ENCODE data around the gene RPUSD2.
A peak's percentile ranks its signal among the peaks of the same experiment; 100 is the strongest.

The RPUSD2 gene, protein sequence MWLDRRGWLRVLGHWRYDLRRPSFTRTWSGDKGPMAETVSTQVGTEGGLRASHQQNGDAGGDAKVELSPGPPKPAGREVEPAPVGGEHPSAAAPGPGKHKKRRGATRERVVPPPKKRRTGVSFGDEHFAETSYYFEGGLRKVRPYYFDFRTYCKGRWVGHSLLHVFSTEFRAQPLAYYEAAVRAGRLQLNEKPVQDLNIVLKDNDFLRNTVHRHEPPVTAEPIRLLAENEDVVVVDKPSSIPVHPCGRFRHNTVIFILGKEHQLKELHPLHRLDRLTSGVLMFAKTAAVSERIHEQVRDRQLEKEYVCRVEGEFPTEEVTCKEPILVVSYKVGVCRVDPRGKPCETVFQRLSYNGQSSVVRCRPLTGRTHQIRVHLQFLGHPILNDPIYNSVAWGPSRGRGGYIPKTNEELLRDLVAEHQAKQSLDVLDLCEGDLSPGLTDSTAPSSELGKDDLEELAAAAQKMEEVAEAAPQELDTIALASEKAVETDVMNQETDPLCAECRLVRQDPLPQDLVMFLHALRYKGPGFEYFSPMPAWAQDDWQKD

GRCh38 chr15:40569129-40569953, at the start of gene RPUSD2:
Gene RPUSD2 (plus strand): TSS chr15:40569299. CDS start chr15:40569338, 39 bp downstream.
- peak; percentile 86 to 87 for DNase-seq

DNA sequence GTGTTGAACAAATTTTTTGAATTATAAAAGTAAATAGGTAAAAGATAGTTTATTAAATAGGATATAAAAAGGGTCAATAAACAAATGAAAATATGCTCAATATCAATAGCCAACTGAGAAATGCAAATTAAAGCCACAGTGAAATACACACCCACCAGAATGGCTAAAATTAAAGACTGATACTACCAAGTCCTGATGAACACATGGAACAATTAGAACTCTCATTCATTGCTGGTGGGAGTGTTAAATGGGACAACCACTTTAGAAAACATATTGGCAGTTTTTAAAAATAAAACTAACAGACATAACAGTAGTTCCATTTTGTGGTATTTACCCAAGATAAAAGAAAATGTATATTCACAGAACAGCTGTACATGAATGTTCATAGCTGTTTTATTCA, 45.5 kb upstream of the RPUSD2 start:
- DNase-seq: no peak

DNA sequence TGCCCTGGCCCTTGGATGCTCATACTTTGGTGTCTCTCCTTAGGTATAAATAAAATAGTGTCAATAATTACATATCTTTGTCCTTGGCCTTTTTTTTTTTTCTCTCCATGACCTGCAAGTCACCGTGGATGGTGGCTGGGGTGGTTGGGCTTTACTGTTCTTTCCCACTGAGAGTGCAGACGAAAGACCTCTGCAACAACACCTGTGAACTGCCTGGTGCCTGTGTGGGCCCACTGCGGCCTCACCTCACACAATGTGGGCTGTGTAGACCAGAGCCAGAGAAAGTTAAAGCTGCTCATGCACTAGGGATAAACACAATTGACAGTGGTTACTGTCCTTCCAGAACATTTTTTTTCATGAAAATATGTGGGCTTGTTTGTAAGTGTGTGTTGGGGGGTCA, 43.2 kb upstream of the RPUSD2 start:
- DNase-seq: no peak

- DNase-seq: no peak
Measured at GRCh38 chr15:40528801-40529200, 40.3 kb upstream of the RPUSD2 start.

GRCh38 chr15:40533763-40534364, 35.2 kb upstream of the RPUSD2 start:
- DNase-seq: no peak

DNA sequence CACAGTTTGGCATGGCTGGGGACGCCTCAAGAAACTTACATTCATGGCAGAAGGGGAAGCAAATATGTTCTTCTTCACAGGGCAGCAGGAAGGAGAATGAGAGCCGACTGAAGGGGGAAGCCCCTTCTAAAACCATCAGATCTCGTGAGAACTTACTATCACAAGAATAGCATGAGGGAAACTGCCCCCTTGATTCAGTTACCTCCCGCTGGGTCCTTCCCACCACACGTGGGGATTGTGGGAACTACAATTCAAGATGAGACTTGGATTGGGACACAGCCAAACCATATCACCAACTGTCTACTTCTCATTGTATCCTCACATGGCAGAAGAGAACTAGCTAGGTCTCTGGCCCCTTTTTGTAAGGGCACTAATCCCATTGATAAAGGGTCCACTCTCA, 34.7 kb upstream of the RPUSD2 start:
- no peak for DNase-seq

- no peak for DNase-seq
Measured at GRCh38 chr15:40536501-40536900, 32.6 kb upstream of the RPUSD2 start.

GRCh38 chr15:40538976-40539375, 30.1 kb upstream of the RPUSD2 start:
- no peak for DNase-seq

GRCh38 chr15:40543082-40543481, 26.0 kb upstream of the RPUSD2 start:
- no peak for DNase-seq

GRCh38 chr15:40543631-40544294, 25.3 kb upstream of the RPUSD2 start:
- DNase-seq: no peak

GRCh38 chr15:40545457-40545856, 23.6 kb upstream of the RPUSD2 start:
- DNase-seq: no peak

DNA sequence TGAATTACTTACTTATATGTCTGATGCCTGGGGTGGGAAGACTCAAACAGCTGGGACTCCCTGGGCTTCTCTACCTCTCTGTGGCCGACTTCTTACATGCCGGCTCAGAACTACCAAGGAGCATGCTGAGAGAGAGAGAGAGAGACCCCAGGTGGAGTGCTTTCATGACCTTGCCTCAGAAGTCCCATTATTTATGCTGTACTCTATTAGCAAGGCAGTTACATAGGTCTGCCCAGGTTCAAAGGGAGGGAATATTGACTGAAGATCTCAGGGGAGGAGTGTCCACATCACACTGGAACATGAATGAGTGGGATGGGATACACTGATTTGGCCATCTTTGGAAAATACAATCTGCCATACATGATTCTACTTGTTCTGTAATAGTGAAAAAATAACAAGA, 20.5 kb upstream of the RPUSD2 start:
- no peak for DNase-seq

DNA sequence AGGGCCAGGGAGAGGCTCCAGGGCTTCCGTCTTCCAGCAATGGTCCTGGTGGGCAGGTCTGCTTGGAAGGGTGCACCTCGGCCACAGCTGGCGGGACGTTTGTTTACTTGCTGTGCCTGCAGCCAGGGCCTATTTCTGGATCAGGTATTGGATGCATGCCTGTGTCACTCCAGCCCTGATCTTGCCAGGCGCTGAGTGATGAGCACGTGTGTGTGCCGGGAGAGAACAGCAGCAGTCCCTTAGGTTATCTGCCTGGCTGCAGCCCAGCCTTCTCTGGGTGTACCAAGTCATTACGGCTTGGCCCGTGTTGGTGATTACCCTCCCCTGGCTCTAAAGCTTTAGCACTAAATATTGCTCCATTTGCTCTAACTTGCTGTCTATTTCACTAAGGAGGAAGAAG, 19.2 kb upstream of the RPUSD2 start:
- DNase-seq: no peak

GRCh38 chr15:40550341-40551037, 18.6 kb upstream of the RPUSD2 start:
- DNase-seq: no peak

GRCh38 chr15:40554161-40554525, 15.0 kb upstream of the RPUSD2 start:
- no peak for DNase-seq

- no peak for DNase-seq
Measured at GRCh38 chr15:40555876-40556275, 13.2 kb upstream of the RPUSD2 start.

- DNase-seq: no peak
Measured at GRCh38 chr15:40558952-40559742, 10.0 kb upstream of the RPUSD2 start.

- no peak for DNase-seq
Measured at GRCh38 chr15:40562691-40563090, 6.4 kb upstream of the RPUSD2 start.

DNA sequence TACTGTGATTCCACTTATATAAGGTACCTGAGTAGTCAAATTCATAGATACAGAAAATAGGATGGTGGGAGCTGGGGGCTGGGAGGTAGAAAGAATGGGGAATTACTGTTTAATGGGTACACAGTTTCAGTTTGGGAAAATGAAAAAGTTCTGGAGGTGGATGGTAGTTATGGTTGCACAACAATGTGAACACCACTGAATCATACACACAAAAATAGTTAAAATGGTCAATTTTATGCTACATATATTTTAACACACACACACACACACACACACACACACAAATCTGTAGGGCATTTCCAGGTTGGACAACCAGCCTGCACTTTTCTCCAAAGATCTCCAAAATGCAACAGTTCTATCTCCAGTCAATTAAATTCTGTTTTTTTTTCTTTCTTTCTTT, 5.7 kb upstream of the RPUSD2 start:
- no peak for DNase-seq

DNA sequence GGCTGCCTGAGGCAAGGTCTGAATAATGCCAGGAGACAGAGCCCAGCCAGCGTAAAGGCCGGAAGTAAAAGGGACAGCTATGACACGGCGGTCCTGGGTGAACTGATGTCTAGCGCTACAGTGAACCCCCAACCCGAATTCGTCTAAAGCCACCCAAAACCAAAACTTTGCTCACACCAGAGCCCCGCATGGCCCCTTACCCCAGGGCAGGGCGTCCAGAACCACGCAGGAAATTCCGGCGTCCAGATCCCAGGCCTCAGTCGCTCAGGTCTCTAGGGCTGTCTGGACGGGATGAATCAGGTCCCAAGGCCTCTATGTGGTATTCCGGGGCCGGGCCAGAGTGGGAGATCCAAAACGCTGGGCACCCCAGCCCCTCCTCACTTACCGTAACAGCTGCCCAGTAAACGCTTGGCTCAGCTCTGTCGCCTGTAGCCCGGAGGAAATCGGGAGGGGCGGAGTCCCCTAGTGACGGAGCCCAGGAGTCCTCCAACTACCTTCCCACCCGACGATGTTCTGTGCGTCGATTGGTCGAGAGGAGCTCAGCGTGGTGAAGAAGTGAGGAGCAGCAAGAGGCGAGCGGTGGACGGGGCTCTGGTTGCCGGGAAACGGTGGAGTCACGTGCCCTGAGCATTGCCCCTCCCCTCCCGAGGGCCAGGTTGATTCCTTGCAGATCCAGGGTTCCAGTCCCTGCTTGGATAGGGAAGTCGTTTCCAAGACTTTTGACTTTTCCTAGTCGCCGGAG, 4.3 kb upstream of the RPUSD2 start, which contains the start of gene CCDC32:
Gene CCDC32, minus strand, starts transcription at position 452 of the 742 bp plus-strand sequence. CDS start 2,027 bp downstream, outside the sequence.
- DNase-seq: peak; percentile 97 to 98

Measured in AML-193 (cell line).